Stimulated activated CD4-positive, alpha-beta T cell treated with anti-CD3 and anti-CD28 coated beads, TNF-alpha, amount 100 ng/mL, for 1 hour (primary cell): ENCODE results near the gene REEP2.

Experiments used
- DNase-seq, 3 donors: peaks; one replicate each; pipeline ENCODE4 v3.0.0-alpha.2; 2020; ENCODE audit warnings: low read depth in 3 of 3, low spot score in 1 of 3

REEP2 gene

DNA sequence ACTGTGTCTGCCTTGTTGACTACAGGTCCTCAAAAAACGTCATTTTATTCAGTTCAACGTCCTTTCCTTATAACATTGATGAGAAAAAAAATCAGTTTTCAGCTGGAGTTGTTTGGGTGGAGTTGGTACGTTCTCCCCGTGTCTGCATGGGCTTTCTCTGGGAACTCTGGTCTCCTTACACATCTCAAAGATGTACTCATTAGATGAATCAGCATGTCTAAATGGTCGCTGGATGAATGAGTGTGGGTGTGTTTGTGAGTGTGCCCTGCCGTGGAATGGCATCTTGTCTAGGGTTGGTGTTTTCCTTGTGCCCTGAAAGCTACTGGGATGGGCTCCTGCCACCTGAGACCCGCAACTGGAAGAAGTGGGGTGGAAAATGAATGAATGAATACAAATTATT, 56.5 kb downstream of the REEP2 start:
- DNase-seq, result no peak
